HPDE6-E6E7 (cell line): Measurements from ENCODE around the gene RHOB.
"Not testable (repeated sequence)": the region's sequence is repeated elsewhere in the genome, so short reads cannot be mapped to it uniquely, and the experiment has no call there.

Source experiments
- DNase-seq: peaks from one replicate; pipeline ENCODE4 v3.0.0; 2011; ENCODE audit warnings: missing footprints; ENCODE audit errors: extremely low spot score

Gene RHOB

GRCh38 chr2:20422402-20423271 is 24.2 kb upstream of the RHOB start:
- DNase-seq, result no peak

GRCh38 chr2:20423359-20423758 is 23.5 kb upstream of the RHOB start:
- DNase-seq, result no peak

GRCh38 chr2:20423847-20424246 is 23.0 kb upstream of the RHOB start:
- DNase-seq, result no peak

DNA sequence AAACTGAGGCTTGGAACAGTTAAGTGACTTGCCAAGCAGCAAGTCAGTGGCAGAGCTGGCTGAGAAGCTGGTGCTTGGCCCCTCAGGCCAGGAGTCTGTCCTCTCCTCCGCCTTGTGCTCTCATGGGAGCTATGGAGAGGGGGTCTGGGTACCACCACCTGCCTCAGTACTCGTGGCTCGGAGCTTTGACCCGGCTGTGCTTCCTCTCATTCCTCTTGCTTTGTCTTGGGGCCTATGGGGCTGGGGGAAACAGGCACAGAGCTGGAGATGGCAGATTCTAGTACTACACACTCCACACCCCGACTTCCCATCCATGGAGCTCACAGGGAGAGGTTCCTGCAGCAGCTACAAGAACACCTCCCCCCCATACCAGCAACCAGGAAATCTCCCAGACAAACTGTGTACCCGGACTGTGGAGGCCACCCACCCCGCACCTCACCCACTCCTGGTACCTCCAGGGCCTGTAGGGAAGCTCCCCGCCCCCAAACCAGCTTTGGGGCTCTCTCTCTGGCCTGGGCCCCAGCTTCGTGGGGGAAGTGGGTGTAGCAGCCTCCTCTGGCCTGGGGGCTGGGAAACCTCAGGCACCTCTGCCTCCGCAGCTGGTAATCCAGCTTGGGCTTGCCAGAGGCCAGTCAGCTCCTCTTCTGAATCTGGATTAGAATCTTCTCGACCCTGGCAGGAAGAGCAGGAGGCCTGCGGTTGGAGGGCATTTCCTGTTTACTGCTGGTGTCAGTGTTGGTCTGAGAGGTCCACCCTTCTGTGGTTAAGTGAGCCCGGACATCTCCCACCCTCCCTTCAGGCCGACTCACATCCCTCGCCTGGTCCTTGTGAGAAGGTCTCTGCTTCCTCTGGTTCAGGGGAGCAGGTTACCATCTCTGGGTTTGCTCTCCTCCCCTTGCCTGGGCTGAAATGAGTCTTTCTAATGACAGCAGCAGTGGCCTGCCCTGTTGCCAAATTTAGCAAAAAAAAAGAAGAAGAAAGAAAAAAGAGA is 22.3 kb upstream of the RHOB start:
- DNase-seq, result no peak

DNA sequence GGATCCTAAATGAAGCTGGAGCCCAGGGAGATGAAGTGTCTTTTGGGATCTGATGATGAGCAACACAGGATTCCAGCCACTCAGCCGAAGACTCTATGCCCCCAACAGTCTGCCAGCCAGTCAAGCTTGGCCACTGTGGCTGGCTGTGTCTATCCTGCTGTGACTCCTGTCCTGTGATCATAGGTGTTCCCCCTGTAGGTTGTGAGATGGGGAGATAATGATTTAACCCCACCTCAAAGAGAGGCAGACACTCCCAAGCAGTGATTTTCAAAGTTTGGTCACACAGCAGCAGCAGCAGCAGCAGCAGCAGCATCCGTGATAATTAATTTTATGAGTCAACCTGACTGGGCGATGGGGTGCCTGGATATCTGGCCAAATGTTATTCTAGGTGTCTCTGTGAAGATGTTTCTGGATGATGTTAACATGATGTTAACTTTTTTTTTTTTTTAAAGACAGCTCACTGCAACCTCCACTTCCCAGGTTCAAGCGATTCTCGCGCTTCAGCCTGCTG is 21.4 kb upstream of the RHOB start:
- no peak for DNase-seq

GRCh38 chr2:20425884-20426283 is 21.0 kb upstream of the RHOB start:
- DNase-seq, result no peak

DNA sequence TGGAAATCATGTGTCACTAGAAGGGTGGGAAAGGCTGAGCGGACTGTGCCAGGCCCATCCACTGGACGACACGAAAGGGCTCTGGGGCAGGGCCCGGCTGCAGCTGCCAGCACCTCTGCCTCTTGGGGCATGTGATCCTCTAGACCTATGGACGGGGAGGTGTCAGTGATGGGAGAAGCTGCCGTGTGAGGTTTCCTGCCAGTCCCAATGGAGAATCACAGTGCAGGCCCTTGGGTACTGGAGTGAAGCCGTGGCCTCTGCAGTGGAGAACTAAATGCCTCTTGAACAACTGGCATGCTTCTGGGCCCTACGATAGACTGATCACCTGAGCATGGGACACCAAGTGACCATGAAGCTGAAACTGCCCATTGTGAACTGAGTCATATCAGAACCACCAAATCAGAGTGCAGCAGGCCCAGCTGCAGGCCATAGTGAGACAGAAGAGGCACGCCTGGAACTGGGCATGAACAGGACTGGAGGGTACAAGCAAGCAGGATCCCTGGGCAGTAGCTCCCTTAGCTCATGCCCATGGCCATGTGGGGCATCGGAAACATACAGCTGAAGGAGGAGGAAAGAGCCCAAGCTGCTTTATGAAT is 18.8 kb upstream of the RHOB start:
- no peak for DNase-seq

DNA sequence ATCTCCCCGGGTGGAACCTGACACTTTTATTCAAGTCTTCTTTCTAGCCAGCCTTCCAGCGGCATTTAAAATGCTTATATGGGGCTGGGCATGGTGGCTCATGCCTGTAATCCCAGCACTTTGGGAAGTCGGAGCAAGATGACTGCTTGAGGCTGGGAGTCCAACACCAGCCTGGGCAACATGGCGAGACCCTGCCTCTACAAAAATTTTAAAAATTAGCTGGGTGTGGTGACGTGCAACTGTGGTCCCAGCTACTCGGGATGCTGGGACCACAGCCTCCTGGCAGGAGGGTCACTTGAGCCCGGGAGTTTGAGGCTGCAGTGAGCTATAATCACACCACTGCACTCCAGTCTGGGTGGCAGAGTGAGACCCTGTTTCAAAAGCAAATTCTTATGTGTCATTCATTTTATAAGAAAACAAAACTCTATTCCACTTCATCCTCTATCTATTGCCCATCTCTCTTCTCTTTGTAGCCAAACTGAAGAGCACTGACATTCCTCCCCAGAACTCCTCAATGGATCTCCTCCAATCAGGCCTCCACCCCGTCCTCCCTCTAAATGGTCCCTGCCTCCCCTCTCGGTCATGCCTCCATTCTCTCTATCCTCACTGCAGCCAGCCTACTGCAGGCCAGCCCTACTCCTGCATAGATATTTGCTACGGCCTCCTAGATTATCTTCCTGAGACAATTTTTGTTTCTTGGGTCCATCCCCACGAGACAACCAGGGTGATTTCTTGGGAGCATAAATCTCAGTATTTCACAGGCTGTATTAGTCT is 18.0 kb upstream of the RHOB start:
- DNase-seq, result no peak

DNA sequence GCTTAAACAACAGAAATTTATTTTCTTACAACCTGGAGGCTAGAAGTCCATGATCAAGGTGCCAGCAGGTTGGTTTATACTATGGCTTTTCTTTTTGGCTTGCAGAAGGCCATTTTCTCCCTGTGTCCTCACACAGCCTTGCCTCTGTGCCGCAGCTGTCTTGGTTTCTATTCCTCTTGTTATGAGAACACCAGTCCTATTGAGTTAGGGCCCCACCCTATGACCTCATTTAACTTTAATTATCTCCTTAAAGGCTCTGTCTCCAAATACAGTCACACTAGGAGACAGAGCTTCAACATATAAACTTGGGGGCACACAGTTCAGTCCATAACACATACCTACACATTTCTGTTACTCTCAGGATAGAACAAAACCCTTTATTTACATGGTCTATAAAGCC is 17.3 kb upstream of the RHOB start:
- no peak for DNase-seq

DNA sequence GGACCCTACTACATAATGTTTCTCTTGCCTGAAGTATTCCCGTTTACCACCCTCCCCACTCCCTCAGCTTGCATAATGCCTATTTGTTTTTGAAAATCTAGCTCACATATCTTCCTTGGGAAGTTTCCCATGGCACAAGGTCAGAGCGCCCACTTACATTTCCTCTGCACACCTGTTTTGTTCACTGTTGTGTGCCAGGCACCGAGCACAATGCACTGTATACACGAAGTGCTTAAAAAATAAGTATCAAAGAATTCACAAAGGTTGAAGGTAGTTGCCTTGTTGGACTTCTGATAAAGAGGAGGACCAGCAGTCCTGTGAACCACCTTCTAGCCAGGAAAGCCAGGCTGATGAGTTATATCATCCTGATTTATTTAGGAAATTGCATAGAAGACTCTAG is 16.8 kb upstream of the RHOB start:
- DNase-seq, result no peak

DNA sequence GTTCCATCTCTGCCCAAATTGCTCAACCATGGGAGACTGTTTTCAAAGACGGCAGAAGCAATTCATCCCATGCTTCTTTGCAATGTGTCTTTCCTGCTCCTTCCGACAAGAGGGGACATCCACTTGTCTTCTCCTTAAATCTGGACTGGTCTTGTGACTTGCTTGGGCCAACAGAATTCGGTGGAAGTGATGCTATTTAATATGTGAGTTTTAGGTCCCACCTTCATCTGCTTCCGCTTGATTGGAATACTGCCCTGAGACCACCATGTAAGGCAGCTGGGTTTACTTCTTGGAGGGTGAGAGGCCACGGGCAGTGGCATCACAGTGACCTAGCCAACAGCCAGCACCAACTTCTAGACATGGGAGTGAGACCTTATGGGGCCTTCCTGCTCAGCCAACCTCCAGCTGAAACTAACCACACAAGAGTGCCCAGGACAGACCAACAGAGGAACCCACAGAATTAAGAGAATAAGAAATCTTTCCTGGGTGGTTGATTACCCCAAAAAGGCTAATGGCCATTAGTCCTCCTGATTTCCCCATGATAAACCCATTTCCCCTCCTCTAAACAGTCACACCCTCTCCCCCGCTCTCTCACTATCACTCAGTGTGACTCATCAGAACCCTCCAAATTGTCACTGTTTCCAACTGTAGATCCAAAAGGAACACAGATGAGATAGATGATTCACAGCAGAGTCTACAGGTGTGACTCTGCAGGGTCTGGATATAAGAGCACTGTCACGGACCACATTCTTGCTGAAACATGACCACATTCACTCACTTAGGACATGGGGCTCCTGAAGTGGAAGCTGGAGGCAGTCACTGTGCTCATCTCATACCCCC is 16.2 kb upstream of the RHOB start:
- no peak for DNase-seq

GRCh38 chr2:20431301-20431698 is 15.6 kb upstream of the RHOB start:
- DNase-seq, result no peak

- no peak for DNase-seq
Observed at GRCh38 chr2:20431772-20432171, 15.1 kb upstream of the RHOB start.

DNA sequence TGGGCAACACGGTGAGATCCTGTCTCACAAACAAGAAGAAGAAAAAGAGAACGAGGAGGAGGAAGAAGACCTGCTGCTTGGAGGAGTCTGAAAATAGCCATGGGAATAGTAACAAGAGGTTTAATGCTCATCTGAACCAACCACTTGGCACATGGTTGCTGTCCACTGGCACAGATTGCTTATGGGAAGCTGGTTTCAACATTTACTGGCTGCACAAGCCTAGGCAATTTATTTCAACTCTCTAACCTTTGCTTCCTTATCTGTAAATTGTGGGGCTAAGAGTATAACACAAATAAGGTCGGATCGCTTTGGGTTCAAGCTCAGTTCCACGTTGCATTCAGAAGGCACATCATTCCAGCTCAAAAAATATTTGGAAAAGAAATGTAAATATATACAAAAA is 14.2 kb upstream of the RHOB start:
- no peak for DNase-seq

GRCh38 chr2:20433249-20433648 is 13.6 kb upstream of the RHOB start:
- DNase-seq, result no peak

- DNase-seq, result no peak
Observed at GRCh38 chr2:20433946-20434553, 12.8 kb upstream of the RHOB start.

GRCh38 chr2:20434588-20435294 is 12.1 kb upstream of the RHOB start:
- DNase-seq, result no peak

- not testable (repeated sequence) for DNase-seq
Observed at GRCh38 chr2:20435456-20435855, 11.4 kb upstream of the RHOB start.
